NOMO-1 (cell line): ENCODE data around the gene MADD.

Experiments used
- DNase-seq, 2 experiments: peaks; one replicate each; lab custom pipeline; 2025; ENCODE audit not compliant: unreplicated experiment in 2 of 2; lab: John Stamatoyannopoulos, UW

The MADD gene

DNA sequence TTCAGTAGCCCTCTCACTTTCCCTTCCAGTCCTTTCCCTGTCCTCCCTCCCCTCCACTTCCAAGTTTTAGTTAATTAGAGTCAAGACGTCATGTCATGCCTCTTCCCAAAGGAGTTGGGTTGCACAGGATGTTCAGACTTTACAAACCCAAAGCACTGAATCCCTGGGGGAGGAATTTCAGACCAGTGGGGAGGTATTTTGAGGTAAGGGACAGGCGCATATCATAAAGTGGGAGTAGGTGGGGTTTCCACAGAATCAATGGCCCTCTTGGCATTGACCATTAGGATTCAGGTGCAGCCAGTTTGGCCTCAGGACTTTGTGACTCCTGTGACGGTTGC is 20.6 kb upstream of the MADD start:
- DNase-seq = no peak

GRCh38 chr11:47251751-47252150 is 18.2 kb upstream of the MADD start:
- DNase-seq = no peak

DNA sequence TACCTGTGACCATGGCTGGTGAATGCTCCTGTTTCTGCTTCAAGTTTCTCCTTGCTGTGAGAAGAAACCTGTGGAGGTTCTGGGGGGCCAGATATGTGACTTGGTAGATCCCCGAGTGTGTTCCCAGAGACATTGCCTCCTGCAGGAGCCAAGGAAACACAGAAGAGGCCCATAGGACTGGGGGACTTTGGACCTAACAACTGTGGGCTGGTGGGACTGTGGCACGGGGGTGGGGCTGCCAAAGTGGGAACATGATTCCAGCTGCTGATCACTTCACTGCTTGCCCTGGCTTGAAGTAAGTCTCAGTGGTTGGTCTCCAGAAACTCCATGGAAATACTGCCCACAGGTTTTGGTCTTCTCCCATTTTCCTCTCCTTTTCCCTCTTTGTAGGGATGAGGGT is 16.3 kb upstream of the MADD start:
- no peak for DNase-seq

- no peak for DNase-seq
These were observed 15.5 kb upstream of the MADD start for GRCh38 chr11:47254386-47254785.

DNA sequence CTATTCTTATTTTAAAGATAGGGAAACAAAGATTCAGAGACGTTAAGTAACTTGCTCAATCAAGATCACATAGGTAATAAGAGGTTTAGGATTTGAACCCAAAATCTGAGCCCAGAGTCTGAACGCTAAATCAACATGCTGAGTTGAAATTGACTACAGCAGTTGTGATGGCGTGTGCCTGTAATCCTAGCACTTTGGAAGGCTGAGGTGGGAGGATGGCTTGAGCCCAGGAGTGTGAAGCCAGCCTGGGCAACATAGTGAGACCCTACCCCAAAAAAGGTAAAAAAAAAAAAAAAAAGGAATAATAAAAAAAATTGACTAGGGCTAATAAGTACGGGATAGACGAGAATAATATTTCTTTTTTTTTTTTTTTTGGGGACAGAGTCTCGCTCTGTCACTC is 13.6 kb upstream of the MADD start:
- no peak for DNase-seq

DNA sequence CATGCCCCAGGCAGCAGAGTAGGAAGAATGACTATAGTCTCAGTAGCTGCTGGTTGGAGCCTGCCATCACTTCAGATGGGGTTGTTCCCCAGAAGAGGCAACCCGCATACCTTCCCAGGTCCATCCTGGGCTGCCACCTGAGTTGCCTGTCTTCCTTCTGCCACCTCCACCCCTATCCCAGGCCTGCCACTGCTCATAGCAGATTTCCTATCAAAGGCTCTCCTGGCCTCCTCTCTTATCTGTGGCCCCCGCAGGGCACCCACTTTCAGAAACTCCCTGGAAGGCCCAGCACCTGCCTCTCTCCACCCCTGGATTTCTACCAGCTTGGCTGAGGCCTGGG is 12.8 kb upstream of the MADD start:
- DNase-seq = no peak

DNA sequence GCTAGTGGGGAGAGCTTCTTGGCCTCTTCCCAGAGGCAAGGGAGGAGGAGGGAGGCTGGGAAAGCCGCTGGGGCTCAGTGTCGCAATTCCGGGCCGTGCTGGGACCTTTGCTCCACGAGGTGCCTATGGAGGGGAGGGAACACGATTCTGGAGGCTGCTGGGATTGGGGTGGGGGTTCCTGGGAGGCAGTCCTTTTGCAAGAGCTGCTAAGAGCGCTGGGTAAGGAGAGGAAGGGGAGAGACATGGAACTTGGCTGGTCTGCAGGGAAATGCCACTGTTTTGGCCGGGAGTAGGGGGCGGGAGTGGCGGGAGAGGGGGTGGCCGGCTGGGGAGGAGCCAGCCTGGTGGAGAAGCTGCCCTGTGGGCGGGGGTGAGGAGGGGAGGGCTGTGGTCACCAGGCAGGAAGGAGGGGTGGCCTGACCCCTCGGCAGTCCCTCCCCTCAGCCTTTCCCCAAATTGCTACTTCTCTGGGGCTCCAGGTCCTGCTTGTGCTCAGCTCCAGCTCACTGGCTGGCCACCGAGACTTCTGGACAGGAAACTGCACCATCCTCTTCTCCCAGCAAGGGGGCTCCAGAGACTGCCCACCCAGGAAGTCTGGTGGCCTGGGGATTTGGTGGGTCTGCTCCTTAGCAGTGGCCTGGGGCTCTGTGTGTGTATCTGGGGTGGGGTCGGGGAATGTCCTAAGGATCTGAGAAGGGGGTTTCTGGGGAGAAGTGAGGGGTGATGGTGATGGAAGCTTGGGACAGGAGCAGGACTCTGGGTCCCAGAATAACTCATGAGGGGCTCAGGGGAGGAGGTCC is 12.2 kb upstream of the MADD start, which contains the start of gene NR1H3:
Gene NR1H3 (plus strand): TSS at position 480 of the 800 bp plus-strand sequence. CDS start 1,221 bp downstream, outside the sequence.
- peak; percentile 12 to 27 for DNase-seq

GRCh38 chr11:47258317-47258902 is 11.5 kb upstream of the MADD start:
- DNase-seq = no peak

GRCh38 chr11:47259232-47259977 is 10.5 kb upstream of the MADD start:
- peak in 1 of 2 experiments; percentile 40 for DNase-seq

- no peak for DNase-seq
These were observed 9.6 kb upstream of the MADD start for GRCh38 chr11:47260366-47260765.

DNA sequence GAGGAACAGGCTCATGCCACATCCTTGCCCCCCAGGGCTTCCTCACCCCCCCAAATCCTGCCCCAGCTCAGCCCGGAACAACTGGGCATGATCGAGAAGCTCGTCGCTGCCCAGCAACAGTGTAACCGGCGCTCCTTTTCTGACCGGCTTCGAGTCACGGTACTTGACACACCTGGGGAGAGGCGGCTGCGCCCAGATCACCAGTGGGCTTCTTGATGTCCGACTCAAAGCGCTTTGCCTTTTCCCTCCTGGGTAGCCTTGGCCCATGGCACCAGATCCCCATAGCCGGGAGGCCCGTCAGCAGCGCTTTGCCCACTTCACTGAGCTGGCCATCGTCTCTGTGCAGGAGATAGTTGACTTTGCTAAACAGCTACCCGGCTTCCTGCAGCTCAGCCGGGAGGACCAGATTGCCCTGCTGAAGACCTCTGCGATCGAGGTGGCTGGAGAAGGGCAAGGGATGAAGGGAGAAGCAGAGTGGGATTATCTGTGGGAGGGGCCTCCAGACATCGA is 8.6 kb upstream of the MADD start:
- no peak for DNase-seq

- no peak for DNase-seq
These were observed 5.8 kb upstream of the MADD start for GRCh38 chr11:47264119-47264518.

GRCh38 chr11:47264521-47264920 is 5.4 kb upstream of the MADD start:
- DNase-seq = no peak

GRCh38 chr11:47267876-47268275 is 2.1 kb upstream of the MADD start:
- DNase-seq = no peak

DNA sequence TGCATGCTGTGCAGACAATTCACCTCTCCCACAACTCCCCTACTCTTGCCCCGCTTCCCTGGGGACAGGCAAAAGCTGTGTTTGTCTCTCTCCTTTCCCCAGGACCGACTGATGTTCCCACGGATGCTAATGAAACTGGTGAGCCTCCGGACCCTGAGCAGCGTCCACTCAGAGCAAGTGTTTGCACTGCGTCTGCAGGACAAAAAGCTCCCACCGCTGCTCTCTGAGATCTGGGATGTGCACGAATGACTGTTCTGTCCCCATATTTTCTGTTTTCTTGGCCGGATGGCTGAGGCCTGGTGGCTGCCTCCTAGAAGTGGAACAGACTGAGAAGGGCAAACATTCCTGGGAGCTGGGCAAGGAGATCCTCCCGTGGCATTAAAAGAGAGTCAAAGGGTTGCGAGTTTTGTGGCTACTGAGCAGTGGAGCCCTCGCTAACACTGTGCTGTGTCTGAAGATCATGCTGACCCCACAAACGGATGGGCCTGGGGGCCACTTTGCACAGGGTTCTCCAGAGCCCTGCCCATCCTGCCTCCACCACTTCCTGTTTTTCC is 1.4 kb upstream of the MADD start:
- no peak for DNase-seq

DNA sequence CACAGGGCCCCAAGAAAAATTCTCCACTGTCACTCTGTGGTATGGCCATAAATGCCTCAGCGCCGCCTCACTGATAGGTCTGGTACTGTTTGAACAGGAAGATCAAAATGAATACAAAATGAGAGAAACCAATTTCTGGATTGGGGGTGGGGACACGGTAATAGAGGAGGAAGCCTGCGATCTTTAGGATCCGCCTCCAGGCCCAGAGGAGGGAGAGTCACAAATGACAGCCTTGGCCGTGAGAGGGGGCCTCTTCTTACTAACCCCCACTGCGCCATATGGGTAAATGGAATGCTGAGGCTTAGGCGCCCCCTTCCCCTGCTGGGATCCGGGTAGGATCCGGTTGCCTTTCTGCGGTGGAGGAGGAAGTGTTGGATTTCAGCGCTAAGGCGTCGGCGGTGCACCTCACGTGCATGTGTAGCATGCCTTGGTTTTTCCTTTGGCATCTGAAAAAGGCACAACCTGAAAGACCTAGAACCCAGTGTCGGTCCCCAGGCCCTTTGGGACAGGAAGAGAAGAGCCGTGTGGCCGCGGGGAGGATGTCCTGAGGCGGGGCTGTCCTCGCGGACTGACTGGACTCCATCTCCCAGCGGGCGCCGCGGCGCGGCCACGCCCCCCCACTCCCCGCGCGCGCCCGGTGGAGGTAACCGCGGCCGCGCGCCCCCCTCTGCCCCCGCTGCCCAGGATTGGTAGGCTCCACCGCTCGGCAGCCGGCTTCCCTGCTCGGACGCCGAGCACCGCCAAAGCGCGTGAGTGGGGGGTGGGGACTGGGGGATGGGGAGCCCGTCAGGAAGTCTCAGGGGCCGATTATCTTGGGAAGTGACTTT is 718 bp upstream of the MADD start:
- peak; percentile 98 to 99 for DNase-seq

GRCh38 chr11:47270331-47271271 is 668 bp downstream of the MADD start:
- peak in 1 of 2 experiments; percentile 50 for DNase-seq

DNA sequence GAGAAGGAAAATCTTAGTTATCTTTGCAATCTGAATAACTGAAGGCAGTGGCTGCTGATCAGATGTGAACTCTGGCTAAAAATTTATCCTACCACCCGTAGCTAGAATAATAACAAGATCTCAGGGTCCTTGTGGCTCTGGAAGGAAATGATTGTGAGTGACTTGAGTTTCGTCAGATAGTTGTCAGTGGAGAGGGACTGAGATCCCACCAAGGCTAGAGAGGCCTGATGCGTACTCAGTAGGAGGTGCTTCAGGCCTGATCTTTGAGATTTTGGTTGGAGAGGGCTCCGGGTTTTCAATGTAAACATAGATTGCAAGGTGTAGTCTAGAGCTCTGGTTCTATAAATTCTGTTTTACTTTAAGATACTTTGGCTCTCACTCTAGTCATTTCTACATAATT is 1.4 kb downstream of the MADD start:
- DNase-seq = no peak

GRCh38 chr11:47271961-47272661 is 2.2 kb downstream of the MADD start:
- peak in 1 of 2 experiments; percentile 11 for DNase-seq
